GM18505 (cell line): ENCODE data around the gene BBOX1.

ENCODE experiments used
- ATAC-seq: cut with Tn5 transposase; IDR thresholded peaks from one replicate; pipeline ENCODE4 v1.9.1; 2021; ENCODE audit not compliant: unreplicated experiment
- POLR2A ChIP-seq: IDR thresholded peaks from 4 replicates; pipeline ENCODE4 v1.6.1; 2011; ENCODE audit warnings: borderline replicate concordance; ENCODE audit not compliant: insufficient read depth, insufficient read length; ENCODE audit errors: extremely low read depth

Gene BBOX1

GRCh38 chr11:27041141-27041899 is 705 bp downstream of the BBOX1 start:
- TF ChIP-seq POLR2A, result no peak
- ATAC-seq, result no peak

GRCh38 chr11:27046956-27047355 is 6.3 kb downstream of the BBOX1 start:
- no peak for ATAC-seq
- TF ChIP-seq POLR2A, result no peak

GRCh38 chr11:27052668-27053067 is 12.1 kb downstream of the BBOX1 start:
- TF ChIP-seq POLR2A, result no peak
- ATAC-seq, result no peak

GRCh38 chr11:27055065-27055682 is 14.6 kb downstream of the BBOX1 start:
- ATAC-seq, result no peak
- TF ChIP-seq POLR2A, result no peak

GRCh38 chr11:27057091-27057780 is 16.6 kb downstream of the BBOX1 start:
- no peak for ATAC-seq
- no peak for TF ChIP-seq POLR2A

- no peak for ATAC-seq
- no peak for TF ChIP-seq POLR2A
Measured at GRCh38 chr11:27058456-27058855, 17.8 kb downstream of the BBOX1 start.

- TF ChIP-seq POLR2A, result no peak
- ATAC-seq, result no peak
Measured at GRCh38 chr11:27059431-27059830, 18.8 kb downstream of the BBOX1 start.

GRCh38 chr11:27060816-27061460 is 20.3 kb downstream of the BBOX1 start:
- ATAC-seq, result no peak

GRCh38 chr11:27061461-27061821 is 20.8 kb downstream of the BBOX1 start:
- no peak for ATAC-seq
- TF ChIP-seq POLR2A, result no peak

More at GRCh38 chr11:27060816-27061460, 20.3 kb downstream of the BBOX1 start:
- TF ChIP-seq POLR2A, result no peak

GRCh38 chr11:27064086-27064485 is 23.5 kb downstream of the BBOX1 start:
- no peak for TF ChIP-seq POLR2A
- ATAC-seq, result no peak

- TF ChIP-seq POLR2A, result no peak
- no peak for ATAC-seq
Measured at GRCh38 chr11:27075192-27075591, 34.6 kb downstream of the BBOX1 start.

GRCh38 chr11:27075655-27076054 is 35.0 kb downstream of the BBOX1 start:
- no peak for ATAC-seq
- no peak for TF ChIP-seq POLR2A

GRCh38 chr11:27076121-27076589 is 35.5 kb downstream of the BBOX1 start:
- no peak for TF ChIP-seq POLR2A
- ATAC-seq, result no peak
